ENCODE measurements around the gene MARS1. TPM values are rescaled to one million over a fixed set of nuclear protein-coding genes. Genes with fewer than 3 reads are reported as not detected.

MARS1 gene
- total RNA-seq, 1 donor from 2014 or later = 131 TPM

DNA sequence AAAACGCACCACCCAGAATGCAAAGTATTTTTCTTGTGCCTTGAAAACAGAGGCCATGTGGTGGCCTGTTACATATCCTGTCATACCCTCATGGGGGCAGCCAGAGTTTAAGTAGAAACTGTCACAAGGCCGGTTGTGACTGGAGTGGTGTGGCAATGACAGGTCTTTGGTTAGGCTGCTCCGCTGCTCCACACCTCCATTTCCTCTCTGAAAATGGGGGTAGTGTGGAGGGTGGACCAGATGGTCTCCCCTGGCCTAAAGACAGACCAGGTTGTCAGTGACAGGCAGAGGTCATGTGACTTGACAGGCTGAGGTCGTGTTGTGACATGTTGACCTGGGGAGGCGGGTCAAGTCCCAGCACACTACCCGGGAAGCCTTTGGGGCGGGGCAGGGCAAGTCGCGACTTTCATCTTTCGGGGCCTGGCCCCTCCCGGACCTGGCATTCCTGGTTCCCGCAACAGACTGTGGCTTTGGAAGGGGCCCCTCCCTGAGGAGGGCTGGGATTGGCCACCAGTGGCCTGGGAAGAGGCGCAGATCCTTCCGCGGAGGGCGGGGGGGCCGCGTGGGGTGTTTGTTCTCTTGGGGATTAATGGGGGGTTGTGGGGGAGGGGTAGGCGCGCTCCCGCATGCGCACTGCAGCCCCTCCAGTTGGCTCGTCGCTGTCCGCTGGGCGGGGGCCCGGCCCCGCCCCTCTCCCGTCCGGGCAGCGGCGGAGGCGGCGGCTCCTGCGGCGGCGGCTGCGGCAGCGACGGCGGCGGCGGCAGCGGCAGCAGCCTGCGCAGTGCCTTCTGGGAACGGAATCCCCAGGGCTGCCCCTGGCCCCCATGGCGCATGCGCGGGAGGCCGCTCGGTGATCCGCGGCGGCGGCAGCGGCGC, 34.4 kb downstream of the MARS1 start, which contains the start of gene MBD6:
Gene MBD6, plus strand, starts transcription at position 814 of the 876 bp plus-strand sequence. CDS start 1,480 bp downstream, outside the sequence.
- peak; percentile 96 for DNase-seq
- peak within 1 kb of the TSS; percentile 90 for H3K4me3 ChIP-seq
- H3K27me3 ChIP-seq (ENCODE audit: low read depth) = no peaks in the 10 kb centered on the region
- TF ChIP-seq, protein P1, sequence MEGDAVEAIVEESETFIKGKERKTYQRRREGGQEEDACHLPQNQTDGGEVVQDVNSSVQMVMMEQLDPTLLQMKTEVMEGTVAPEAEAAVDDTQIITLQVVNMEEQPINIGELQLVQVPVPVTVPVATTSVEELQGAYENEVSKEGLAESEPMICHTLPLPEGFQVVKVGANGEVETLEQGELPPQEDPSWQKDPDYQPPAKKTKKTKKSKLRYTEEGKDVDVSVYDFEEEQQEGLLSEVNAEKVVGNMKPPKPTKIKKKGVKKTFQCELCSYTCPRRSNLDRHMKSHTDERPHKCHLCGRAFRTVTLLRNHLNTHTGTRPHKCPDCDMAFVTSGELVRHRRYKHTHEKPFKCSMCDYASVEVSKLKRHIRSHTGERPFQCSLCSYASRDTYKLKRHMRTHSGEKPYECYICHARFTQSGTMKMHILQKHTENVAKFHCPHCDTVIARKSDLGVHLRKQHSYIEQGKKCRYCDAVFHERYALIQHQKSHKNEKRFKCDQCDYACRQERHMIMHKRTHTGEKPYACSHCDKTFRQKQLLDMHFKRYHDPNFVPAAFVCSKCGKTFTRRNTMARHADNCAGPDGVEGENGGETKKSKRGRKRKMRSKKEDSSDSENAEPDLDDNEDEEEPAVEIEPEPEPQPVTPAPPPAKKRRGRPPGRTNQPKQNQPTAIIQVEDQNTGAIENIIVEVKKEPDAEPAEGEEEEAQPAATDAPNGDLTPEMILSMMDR (IDR thresholded peaks at IDR 0.05) = no peak
- H3K9me3 ChIP-seq = no peaks in the 10 kb centered on the region
- intact Hi-C loops (cut with DNase I) = no loop called here
- H3K4me1 ChIP-seq = peaks cover 58% of the 10 kb centered on the region
- H3K36me3 ChIP-seq = peaks cover 42% of the 10 kb centered on the region
- peak within 1 kb of the TSS; percentile 97 for H3K27ac ChIP-seq
- ATAC-seq = peak; percentile 65 to 72

DNA sequence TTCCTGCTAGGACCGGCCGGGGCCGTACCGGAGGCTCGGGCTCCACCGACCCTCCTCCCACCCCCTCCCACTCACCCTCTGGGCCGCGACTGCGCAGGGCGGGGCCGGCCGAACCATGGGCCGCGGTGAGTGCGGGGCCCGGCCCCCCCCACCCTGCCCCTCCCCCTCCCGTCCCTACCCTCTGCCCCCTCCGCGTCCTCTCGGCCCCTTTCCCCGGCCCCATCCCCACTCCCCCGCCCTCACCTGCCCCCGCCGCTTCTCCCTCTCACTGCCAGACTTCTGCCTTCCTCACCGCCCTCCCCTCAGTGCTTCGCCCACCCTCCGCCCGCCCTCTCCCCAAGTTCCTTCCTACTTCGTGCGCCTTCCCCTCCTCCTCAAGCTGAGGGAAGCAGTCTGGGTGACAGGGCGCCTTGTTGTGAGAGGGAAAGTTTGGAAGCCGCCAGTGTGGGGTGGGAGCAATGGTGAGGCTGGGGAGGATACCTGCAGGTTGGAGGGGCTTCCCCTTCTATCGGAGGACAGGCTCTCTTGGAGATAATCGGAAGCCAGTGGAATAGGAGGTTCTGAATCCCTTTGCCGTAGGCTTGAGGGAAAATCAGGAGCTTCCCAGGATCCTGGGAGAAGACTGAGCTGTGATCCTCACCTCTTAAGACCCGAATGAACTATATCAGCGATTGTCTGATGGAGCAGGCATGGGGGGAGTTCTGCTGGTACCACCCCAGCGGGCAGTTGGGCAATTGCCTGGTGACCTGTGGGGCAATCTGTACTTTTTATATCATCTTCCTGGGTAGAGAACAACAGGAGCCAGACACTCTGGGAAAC, 35.2 kb downstream of the MARS1 start:
- peak overlapping the region; percentile 90 for H3K4me3 ChIP-seq
- H3K4me1 ChIP-seq = peaks cover 49% of the 10 kb centered on the region
- no peaks in the 10 kb centered on the region for H3K9me3 ChIP-seq
- H3K27ac ChIP-seq = peak overlapping the region; percentile 97
- peak; percentile 86 for DNase-seq
- peak; percentile 2 to 13 for ATAC-seq
- H3K36me3 ChIP-seq = peaks cover 42% of the 10 kb centered on the region
- no peaks in the 10 kb centered on the region for H3K27me3 ChIP-seq (ENCODE audit: low read depth)
- TF ChIP-seq, protein P1 (IDR thresholded peaks at IDR 0.05) = no peak
- intact Hi-C loops (cut with DNase I) = no loop called here

DNA sequence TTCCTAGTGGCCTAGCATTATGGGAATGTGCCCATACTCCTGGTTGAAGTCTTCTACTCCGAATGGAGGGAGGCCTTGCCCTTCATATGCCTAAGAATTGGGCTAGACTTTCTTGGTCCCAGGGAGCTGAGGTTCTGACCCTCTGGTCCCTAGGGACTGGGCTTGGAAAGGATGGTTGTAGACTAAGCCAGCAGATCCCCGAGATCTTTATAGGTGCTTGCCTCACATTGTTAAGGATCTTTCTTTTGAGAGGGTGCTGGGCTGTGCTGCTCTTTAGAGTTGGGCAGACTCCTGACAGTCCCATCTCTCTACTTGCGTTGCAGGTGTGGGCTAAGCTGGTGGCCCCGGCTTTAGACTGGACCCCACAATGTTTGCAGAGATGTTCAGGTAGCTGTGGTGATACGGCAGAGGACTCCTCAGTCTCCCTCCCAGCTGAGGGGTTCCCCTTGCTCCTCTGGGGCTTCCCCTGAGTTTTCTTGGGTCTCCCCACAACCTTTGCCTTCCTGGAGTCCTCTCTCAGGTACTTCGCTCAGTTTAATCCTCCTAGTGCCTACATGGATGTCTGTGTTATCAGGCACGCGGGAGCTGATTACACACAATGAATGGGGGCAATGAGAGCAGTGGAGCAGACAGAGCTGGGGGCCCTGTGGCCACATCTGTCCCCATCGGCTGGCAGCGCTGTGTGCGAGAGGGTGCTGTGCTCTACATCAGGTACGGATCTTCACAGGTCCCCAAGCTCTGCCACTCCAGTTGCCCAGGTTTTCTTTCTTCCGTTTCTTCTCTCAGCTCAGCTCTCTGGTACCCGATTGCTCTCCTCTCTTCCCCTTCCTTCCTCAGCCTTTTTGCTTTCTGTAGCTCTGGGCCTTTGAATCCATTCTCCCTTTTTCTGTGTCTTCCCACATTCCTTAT, 36.1 kb downstream of the MARS1 start:
- TF ChIP-seq, protein P1 (IDR thresholded peaks at IDR 0.05) = no peak
- no peaks in the 10 kb centered on the region for H3K9me3 ChIP-seq
- intact Hi-C loops (cut with DNase I) = no loop called here
- no peak for DNase-seq
- peak overlapping the region; percentile 97 for H3K27ac ChIP-seq
- H3K36me3 ChIP-seq = peaks cover 50% of the 10 kb centered on the region
- no peak for ATAC-seq
- H3K27me3 ChIP-seq (ENCODE audit: low read depth) = no peaks in the 10 kb centered on the region
- H3K4me3 ChIP-seq = peak overlapping the region; percentile 90
- H3K4me1 ChIP-seq = peaks cover 41% of the 10 kb centered on the region

- TF ChIP-seq, protein P1 (IDR thresholded peaks at IDR 0.05) = no peak
- peaks cover 60% of the 10 kb centered on the region for H3K36me3 ChIP-seq
- no peak overlapping the region for H3K4me3 ChIP-seq
- no peak overlapping the region for H3K27ac ChIP-seq
- ATAC-seq = no peak
- no peaks in the 10 kb centered on the region for H3K27me3 ChIP-seq (ENCODE audit: low read depth)
- DNase-seq = no peak
- H3K9me3 ChIP-seq = no peaks in the 10 kb centered on the region
- peaks cover 35% of the 10 kb centered on the region for H3K4me1 ChIP-seq
- intact Hi-C loops (cut with DNase I) = no loop called here
Observed at GRCh38 chr12:57524814-57525614, 37.1 kb downstream of the MARS1 start.

All from lower lobe of right lung (tissue), 2 donors.